SU-DHL-6 (cell line): ENCODE results near the gene FMNL1.

Experiments used
- H2AFZ ChIP-seq: fragments of 200-600 bp; sonication (generic); 2 replicates; pipeline ENCODE4 v1.6.1; 2014; ENCODE audit warnings: low read depth, mild to moderate bottlenecking, moderate library complexity, mixed read lengths, antibody characterized with exemption, low read length; ENCODE audit not compliant: severe bottlenecking
- H3F3A ChIP-seq: fragments of 200-600 bp; shearing (Covaris generic); 2 replicates; pipeline ENCODE4 v1.6.0; 2016; ENCODE audit warnings: antibody characterized with exemption, mild to moderate bottlenecking; ENCODE audit not compliant: insufficient read depth
- H3K27ac ChIP-seq: fragments of 200-600 bp; sonication (generic); 2 replicates; pipeline ENCODE4 v1.5.1; 2016; ENCODE audit warnings: low read depth, mild to moderate bottlenecking, low read length, moderate library complexity, mixed read lengths
- H3K27me3 ChIP-seq: fragments of 200-600 bp; sonication (generic), shearing (Covaris generic); 2 replicates; pipeline ENCODE4 v1.6.0; 2014; ENCODE audit warnings: mild to moderate bottlenecking, low read length
- H3K36me3 ChIP-seq: fragments of 200-600 bp; sonication (generic); 2 replicates; pipeline ENCODE4 v1.6.1; 2014; ENCODE audit warnings: mild to moderate bottlenecking, low read length, mixed read lengths
- H3K4me2 ChIP-seq: fragments of 300-600, 200-600 bp; shearing (Covaris generic), sonication (generic); 2 replicates; pipeline ENCODE4 v1.6.0; 2014; ENCODE audit warnings: low read length, low read depth, mild to moderate bottlenecking; ENCODE audit not compliant: poor library complexity, severe bottlenecking
- H3K4me3 ChIP-seq: fragments of 200-600 bp; sonication (generic); 2 replicates; pipeline ENCODE4 v1.5.1; 2014; ENCODE audit warnings: antibody characterized with exemption, low read length, mild to moderate bottlenecking, mixed read lengths; ENCODE audit not compliant: insufficient read depth, poor library complexity, severe bottlenecking
- H3K79me2 ChIP-seq: fragments of 200-600 bp; sonication (generic); 2 replicates; pipeline ENCODE4 v1.6.1; 2014; ENCODE audit warnings: mild to moderate bottlenecking, low read length, moderate library complexity; ENCODE audit not compliant: insufficient read depth
- H3K9ac ChIP-seq: fragments of 200-600 bp; sonication (generic); 2 replicates; pipeline ENCODE4 v1.7.0; 2014; ENCODE audit warnings: mild to moderate bottlenecking, low read length
- H3K9me2 ChIP-seq: fragments of 200-600 bp; sonication (generic); replicated peaks from 2 replicates; pipeline ENCODE4 v1.6.1; 2014; ENCODE audit warnings: low read length; ENCODE audit not compliant: insufficient read depth
- H3K9me3 ChIP-seq: fragments of 200-600 bp; sonication (generic); 2 replicates; pipeline ENCODE4 v1.6.1; 2014; ENCODE audit warnings: low read length, mixed read lengths; ENCODE audit not compliant: insufficient read depth
- H4K20me1 ChIP-seq: fragments of 200-600 bp; sonication (generic); 2 replicates; pipeline ENCODE4 v1.6.1; 2014; ENCODE audit warnings: low read depth, mild to moderate bottlenecking, antibody characterized with exemption, low read length, moderate library complexity, mixed read lengths
- CTCF ChIP-seq: fragments of 200-600 bp; sonication (generic); IDR thresholded peaks from one replicate; pipeline ENCODE4 v1.5.1; 2017; ENCODE audit warnings: antibody characterized with exemption, mild to moderate bottlenecking, low read length, moderate library complexity; ENCODE audit not compliant: insufficient read depth, poor library complexity, severe bottlenecking
- EZH2phosphoT487 ChIP-seq: fragments of 200-600 bp; sonication (generic), shearing (Covaris generic); conservative IDR thresholded peaks from 2 replicates; pipeline ENCODE4 v1.6.1; 2018; ENCODE audit warnings: mild to moderate bottlenecking, antibody characterized with exemption, low read length, moderate library complexity, mixed read lengths

FMNL1 gene

GRCh38 chr17:45274033-45274432 is 52.3 kb downstream of the FMNL1 start:
- Histone ChIP-seq H3F3A (peaks cover 9% of the 10 kb centered on the region), H3K4me2 (no peak overlapping the region), H4K20me1 (no peaks in the 10 kb centered on the region), H3K36me3 (no peaks in the 10 kb centered on the region), H2AFZ (no peak overlapping the region), H3K79me2 (no peaks in the 10 kb centered on the region), H3K27me3 (no peaks in the 10 kb centered on the region), H3K9me2 (no peaks in the 10 kb centered on the region), H3K9me3 (no peaks in the 10 kb centered on the region), H3K27ac (no peak overlapping the region), H3K4me3 (no peak overlapping the region), H3K9ac (no peak overlapping the region)
- TF ChIP-seq EZH2phosphoT487 = no peak
- no peak for TF ChIP-seq CTCF

GRCh38 chr17:45276031-45276430 is 54.3 kb downstream of the FMNL1 start:
- H3F3A ChIP-seq = peaks cover 9% of the 10 kb centered on the region
- no peak overlapping the region for H3K27ac ChIP-seq
- no peaks in the 10 kb centered on the region for H3K9me3 ChIP-seq
- H3K4me2 ChIP-seq = no peak overlapping the region
- H3K27me3 ChIP-seq = no peaks in the 10 kb centered on the region
- no peak overlapping the region for H3K9ac ChIP-seq
- no peak overlapping the region for H2AFZ ChIP-seq
- H3K9me2 ChIP-seq = no peaks in the 10 kb centered on the region
- H4K20me1 ChIP-seq = no peaks in the 10 kb centered on the region
- no peaks in the 10 kb centered on the region for H3K79me2 ChIP-seq
- H3K4me3 ChIP-seq = no peak overlapping the region
- H3K36me3 ChIP-seq = no peaks in the 10 kb centered on the region
- TF ChIP-seq EZH2phosphoT487 (no peak), CTCF (no peak)

GRCh38 chr17:45277216-45277849 is 55.6 kb downstream of the FMNL1 start:
- H3K27ac ChIP-seq = no peak overlapping the region
- TF ChIP-seq CTCF (peak; percentile 78), EZH2phosphoT487 (no peak)
- no peaks in the 10 kb centered on the region for H3K36me3 ChIP-seq

More at GRCh38 chr17:45277216-45277849, 55.6 kb downstream of the FMNL1 start:
- no peaks in the 10 kb centered on the region for H3K9me2 ChIP-seq
- H4K20me1 ChIP-seq = no peaks in the 10 kb centered on the region
- H3K27me3 ChIP-seq = no peaks in the 10 kb centered on the region
- H2AFZ ChIP-seq = no peak overlapping the region
- no peak overlapping the region for H3K4me2 ChIP-seq
- H3F3A ChIP-seq = peaks cover 9% of the 10 kb centered on the region
- no peak overlapping the region for H3K4me3 ChIP-seq
- H3K9ac ChIP-seq = no peak overlapping the region
- H3K9me3 ChIP-seq = no peaks in the 10 kb centered on the region
- H3K79me2 ChIP-seq = no peaks in the 10 kb centered on the region
